T-cell (primary cell): Measurements from ENCODE around the gene ZSCAN12. TPM values are rescaled to one million over a fixed set of nuclear protein-coding genes. Genes with fewer than 3 reads are reported as not detected.
A peak's percentile ranks its signal among the peaks of the same experiment; 100 is the strongest.
"Not testable (repeated sequence)": the region's sequence is repeated elsewhere in the genome, so short reads cannot be mapped to it uniquely, and the experiment has no call there.

Experiments used
- ATAC-seq, 4 experiments: fragments of 200-7000 bp in 3 of 4; fragments of 150-1000 bp in 1 of 4; cut with Tn5 transposase; replicated peaks in 1 of 4; 1 replicate in 3 of 4; 2 replicates in 1 of 4; pipeline ENCODE4 v1.10.0; 2021; ENCODE audit warnings: moderate library complexity in 3 of 4, mild to moderate bottlenecking in 2 of 4, moderate number of reproducible peaks in 1 of 4
- CTCF ChIA-PET, 2 donors: fragments of 300-600 bp; sonication (Branson Sonifier 250); formaldehyde crosslinking; loops; one replicate each; lab custom pipeline; 2022; ENCODE audit warnings: antibody characterized with exemption in 2 of 2; lab: Charles Lee
- POLR2A ChIA-PET, 2 donors: fragments of 300-600 bp; sonication (Branson Sonifier 250); formaldehyde crosslinking; loops; one replicate each; lab custom pipeline; 2022; ENCODE audit warnings: antibody characterized with exemption in 2 of 2; lab: Charles Lee
- DNase-seq, 35 experiments: peaks; one replicate each; pipeline versions ENCODE4 v3.0.0 to v3.0.0-alpha.2; 2013 to 2023
- H3K27ac ChIP-seq: one replicate; pipeline ENCODE4 v1.5.1; 2013; ENCODE audit warnings: low read length
- H3K27me3 ChIP-seq, 2 experiments: replicated peaks in 1 of 2; 1 replicate in 1 of 2; 2 replicates in 1 of 2; pipeline versions ENCODE4 v1.6.1 to v1.7.0; 2013; ENCODE audit warnings: low read length in 1 of 2, mixed read lengths in 1 of 2; ENCODE audit not compliant: control insufficient read depth in 2 of 2, insufficient read depth in 2 of 2; ENCODE audit errors: extremely low read depth in 1 of 2
- H3K36me3 ChIP-seq, 2 donors: 1 replicate in 1 of 2; 2 replicates in 1 of 2; pipeline versions ENCODE4 v1.6.1 to v1.7.0; 2013; ENCODE audit warnings: low read length in 1 of 2; ENCODE audit not compliant: control insufficient read depth in 2 of 2, insufficient read depth in 1 of 2; ENCODE audit errors: extremely low read depth in 1 of 2
- H3K4me1 ChIP-seq, 2 experiments: 1 replicate in 1 of 2; 2 replicates in 1 of 2; pipeline versions ENCODE4 v1.6.1 to v1.7.0; 2013; ENCODE audit warnings: low read length in 2 of 2, mixed read lengths in 1 of 2; ENCODE audit not compliant: insufficient read depth in 2 of 2, control insufficient read depth in 1 of 2; ENCODE audit errors: extremely low read depth in 1 of 2
- H3K4me3 ChIP-seq, 2 donors: 1 replicate in 1 of 2; 2 replicates in 1 of 2; pipeline versions ENCODE4 v1.5.1 to v1.7.0; 2013; ENCODE audit warnings: mild to moderate bottlenecking in 2 of 2, low read length in 1 of 2, moderate library complexity in 1 of 2; ENCODE audit not compliant: control insufficient read depth in 1 of 2; ENCODE audit errors: extremely low read depth in 1 of 2
- H3K9me3 ChIP-seq: 2 replicates; pipeline ENCODE4 v1.7.0; 2013
- H3K27ac Mint-ChIP-seq, 2 donors: one replicate each; pipeline ENCODE4 v1.8.0; 2020 to 2021; ENCODE audit warnings: mild to moderate bottlenecking in 2 of 2, mixed read lengths in 2 of 2
- H3K27me3 Mint-ChIP-seq, 2 donors: one replicate each; pipeline ENCODE4 v1.8.0; 2021 to 2022; ENCODE audit warnings: mixed read lengths in 2 of 2
- H3K36me3 Mint-ChIP-seq: one replicate; pipeline ENCODE4 v1.8.0; 2021; ENCODE audit warnings: mixed read lengths
- H3K4me1 Mint-ChIP-seq, 3 donors: one replicate each; pipeline ENCODE4 v1.8.0; 2020 to 2022; ENCODE audit warnings: mixed read lengths in 3 of 3, mild to moderate bottlenecking in 1 of 3
- H3K4me3 Mint-ChIP-seq, 3 donors: one replicate each; pipeline ENCODE4 v1.8.0; 2020 to 2022; ENCODE audit warnings: mild to moderate bottlenecking in 3 of 3, mixed read lengths in 3 of 3, moderate library complexity in 3 of 3
- H3K9me3 Mint-ChIP-seq, 3 donors: one replicate each; pipeline ENCODE4 v1.8.0; 2020 to 2022; ENCODE audit warnings: mixed read lengths in 3 of 3
- WGBS: methylation state at CpG from one replicate; pipeline ENCODE4 v1.1.5; 2013; ENCODE audit warnings: missing lambda C conversion rate; ENCODE audit not compliant: insufficient coverage; 5-methylcytosine and 5-hydroxymethylcytosine counted together
- total RNA-seq, 35 experiments: library from RNA in 6 of 35; stranded (reverse) in 6 of 35; fragments of 120-200 nt in 1 of 35; gene quantifications; one replicate each; pipeline versions ENCODE4 v1.2.1 to v1.2.4 and lab custom pipeline; 2013 to 2026

Gene ZSCAN12
- total RNA-seq, 5 donors from 2014 or later (not counting 1 experiment from before 2014, with no cell fraction given), result 3.8 to 8.2 (median 6.8) TPM

GRCh38 chr6:28365590-28365989, 34.0 kb downstream of the ZSCAN12 start:
- not testable (repeated sequence) for H3K4me3 ChIP-seq

GRCh38 chr6:28360961-28361360, 38.6 kb downstream of the ZSCAN12 start:
- Histone ChIP-seq H3K36me3 (peaks cover 9 to 25% of the 10 kb centered on the region in 2 donors), H3K4me1 (peaks cover under 1 to 8% of the 10 kb centered on the region in 2 experiments), H3K9me3 (no peaks in the 10 kb centered on the region), H3K27ac (no peak overlapping the region), H3K27me3 (no peaks in the 10 kb centered on the region), H3K4me3 (no peak overlapping the region)
- CTCF ChIA-PET, result no interaction called here
- POLR2A ChIA-PET, result no interaction called here
- Mint-ChIP-seq H3K4me1 (peaks cover 7 to 9% (median 8%) of the 10 kb centered on the region in 3 donors), H3K4me3 (no peak overlapping the region), H3K36me3 (peaks cover 45% of the 10 kb centered on the region), H3K9me3 (no peaks in the 10 kb centered on the region), H3K27ac (no peak overlapping the region), H3K27me3 (no peaks in the 10 kb centered on the region)
- DNase-seq (no peak), ATAC-seq (no peak)
- no CpG with 5 or more reads among the region's 2 CpGs for WGBS

More at GRCh38 chr6:28365590-28365989, 34.0 kb downstream of the ZSCAN12 start:
- H3K27me3 Mint-ChIP-seq, DNase-seq, ATAC-seq, H3K4me1 ChIP-seq, H3K9me3 Mint-ChIP-seq, H3K27me3 ChIP-seq, H3K27ac Mint-ChIP-seq, H3K27ac ChIP-seq, H3K9me3 ChIP-seq, H3K4me3 Mint-ChIP-seq, CTCF ChIA-PET, POLR2A ChIA-PET, H3K4me1 Mint-ChIP-seq: not testable (repeated sequence)
- H3K36me3 ChIP-seq, result peaks cover 9 to 33% of the 10 kb centered on the region in 2 donors
- peaks cover 54% of the 10 kb centered on the region for H3K36me3 Mint-ChIP-seq
- 100% methylated on average over 1 of the region's 4 CpGs for WGBS

- DNase-seq, H3K27me3 Mint-ChIP-seq, H3K9me3 ChIP-seq, H3K9me3 Mint-ChIP-seq, H3K27me3 ChIP-seq, ATAC-seq, H3K4me3 Mint-ChIP-seq, H3K4me3 ChIP-seq, H3K27ac Mint-ChIP-seq, POLR2A ChIA-PET, H3K27ac ChIP-seq: not testable (repeated sequence)
- peaks cover 4 to 20% of the 10 kb centered on the region in 2 experiments for H3K4me1 ChIP-seq
- peaks cover 15 to 17% (median 16%) of the 10 kb centered on the region in 3 donors for H3K4me1 Mint-ChIP-seq
- peaks cover 5 to 13% of the 10 kb centered on the region in 2 donors for H3K36me3 ChIP-seq
- H3K36me3 Mint-ChIP-seq, result peaks cover 31% of the 10 kb centered on the region
- CTCF ChIA-PET, result interaction anchor here in 1 of 2 donors (0.9 kb wide), 1 partner anchor 26 kb away, joined by 3 read pairs; no protein-coding TSS in a partner anchor
- WGBS, result 99% methylated on average over 11 of the region's 16 CpGs
These were observed 40.0 kb downstream of the ZSCAN12 start for GRCh38 chr6:28359562-28359961.

- Histone ChIP-seq H3K4me1 (peaks cover 4 to 20% of the 10 kb centered on the region in 2 experiments), H3K4me3 (no peak overlapping the region), H3K27ac (no peak overlapping the region), H3K36me3 (peaks cover 2 to 4% of the 10 kb centered on the region in 2 donors), H3K9me3 (no peaks in the 10 kb centered on the region), H3K27me3 (no peaks in the 10 kb centered on the region)
- CTCF ChIA-PET, result interaction anchor here in 1 of 2 donors (0.7 to 2.1 kb wide), 2 partner anchors 86 to 90 kb away, joined by 3 to 19 read pairs; partner anchors contain the start of gene ZSCAN26
- Mint-ChIP-seq H3K27me3 (no peaks in the 10 kb centered on the region), H3K36me3 (peaks cover 14% of the 10 kb centered on the region), H3K27ac (no peak overlapping the region), H3K9me3 (no peaks in the 10 kb centered on the region), H3K4me3 (no peak overlapping the region), H3K4me1 (peaks cover 24 to 28% (median 27%) of the 10 kb centered on the region in 3 donors)
- DNase-seq, result no peak
- ATAC-seq, result no peak
- no CpG with 5 or more reads among the region's 6 CpGs for WGBS
- POLR2A ChIA-PET, result no interaction called here
These were observed 42.5 kb downstream of the ZSCAN12 start for GRCh38 chr6:28357036-28357435.

GRCh38 chr6:28356666-28357020, 42.9 kb downstream of the ZSCAN12 start:
- no peaks in the 10 kb centered on the region for H3K9me3 ChIP-seq
- 74% methylated on average over 4 of the region's 7 CpGs for WGBS
- H3K27ac Mint-ChIP-seq, result no peak overlapping the region
- H3K27me3 ChIP-seq, result no peaks in the 10 kb centered on the region
- ATAC-seq (no peak), DNase-seq (no peak)
- peaks cover 2 to 4% of the 10 kb centered on the region in 2 donors for H3K36me3 ChIP-seq
- no peak overlapping the region for H3K4me3 ChIP-seq
- H3K4me1 Mint-ChIP-seq, result peaks cover 27 to 31% (median 31%) of the 10 kb centered on the region in 3 donors
- no peak overlapping the region for H3K27ac ChIP-seq
- H3K4me3 Mint-ChIP-seq, result peak overlapping the region in 1 of 3 donors; percentile 85
- ChIA-PET POLR2A (interaction anchor here in 1 of 2 donors (0.6 to 1.1 kb wide), 2 partner anchors 21 to 252 kb away, joined by 3 read pairs; no protein-coding TSS in a partner anchor), CTCF (interaction anchor here (0.6 to 2.4 kb wide), 15 partner anchors 10 to 1197 kb away, joined by 3 to 19 read pairs (median 5); partner anchors contain the start of genes ZSCAN26 (in 2 of the 2), PGBD1 (in 1 of the 2), ZKSCAN4 (in 1 of the 2) and ZKSCAN8 (in 1 of the 2))
- peaks cover 12% of the 10 kb centered on the region for H3K36me3 Mint-ChIP-seq
- H3K4me1 ChIP-seq, result peaks cover 4 to 20% of the 10 kb centered on the region in 2 experiments
- no peaks in the 10 kb centered on the region for H3K9me3 Mint-ChIP-seq
- H3K27me3 Mint-ChIP-seq, result no peaks in the 10 kb centered on the region

GRCh38 chr6:28355743-28356665, 43.5 kb downstream of the ZSCAN12 start:
- Histone ChIP-seq H3K27ac (peak overlapping the region; percentile 39), H3K36me3 (peaks cover 2 to 4% of the 10 kb centered on the region in 2 donors), H3K4me1 (peaks cover 6 to 23% of the 10 kb centered on the region in 2 experiments), H3K27me3 (no peaks in the 10 kb centered on the region), H3K9me3 (no peaks in the 10 kb centered on the region), H3K4me3 (peak overlapping the region; percentile 60 to 74)
- peaks cover 33 to 37% (median 37%) of the 10 kb centered on the region in 3 donors for H3K4me1 Mint-ChIP-seq
- peak overlapping the region; percentile 71 to 83 for H3K27ac Mint-ChIP-seq
- ChIA-PET POLR2A (interaction anchor here in 1 of 2 donors (0.6 to 1.1 kb wide), 2 partner anchors 21 to 251 kb away, joined by 3 read pairs; no protein-coding TSS in a partner anchor), CTCF (interaction anchor here (0.6 to 2.4 kb wide), 16 partner anchors 9 to 1196 kb away, joined by 3 to 19 read pairs (median 4); partner anchors contain the start of genes ZSCAN26 (in 2 of the 2), PGBD1 (in 1 of the 2), ZKSCAN4 (in 1 of the 2) and ZKSCAN8 (in 1 of the 2))
- H3K4me3 Mint-ChIP-seq, result peak overlapping the region; percentile 85 to 91 (median 88)
- H3K9me3 Mint-ChIP-seq, result no peaks in the 10 kb centered on the region
- H3K27me3 Mint-ChIP-seq, result no peaks in the 10 kb centered on the region
- DNase-seq (peak in 34 of 35 experiments; percentile 14 to 83 (median 44)), ATAC-seq (peak; percentile 78 to 86 (median 81))
- peaks cover 8% of the 10 kb centered on the region for H3K36me3 Mint-ChIP-seq
- WGBS, result 8% methylated on average over 16 of the region's 19 CpGs
